MCF 10A (cell line): Measurements from ENCODE around the gene PFKP. TPM values are rescaled to one million over a fixed set of nuclear protein-coding genes. Genes with fewer than 3 reads are reported as not detected.

Source experiments
- BruUV-seq: library from RNA; stranded (reverse); fragments of 400-500 nt; replicated peaks from 2 replicates; lab custom pipeline; 2021; lab: Mats Ljungman, UMichigan
- CTCF ChIA-PET: fragments of 300-600 bp; sonication (Branson Sonifier 250); formaldehyde crosslinking; extraction: SDS; loops from one replicate; lab custom pipeline; 2021; ENCODE audit warnings: antibody characterized with exemption, inconsistent platforms; lab: Yijun Ruan, JAX
- POLR2A ChIA-PET: fragments of 300-600, 350-650 bp; sonication (Branson Sonifier 250); formaldehyde crosslinking; extraction: SDS; loops from one replicate; lab custom pipeline; 2020; ENCODE audit warnings: antibody characterized with exemption, inconsistent platforms; lab: Yijun Ruan, JAX
- DNase-seq: peaks from one replicate; pipeline ENCODE4 v3.0.0-alpha.2; 2018; ENCODE audit not compliant: unreplicated experiment
- H3K27ac Mint-ChIP-seq: one replicate; pipeline ENCODE4 v1.8.0; 2022; ENCODE audit warnings: mild to moderate bottlenecking, low read depth, mixed read lengths; ENCODE audit not compliant: unreplicated experiment
- H3K27me3 Mint-ChIP-seq: one replicate; pipeline ENCODE4 v1.8.0; 2022; ENCODE audit warnings: mixed read lengths; ENCODE audit not compliant: insufficient read depth, unreplicated experiment
- H3K36me3 Mint-ChIP-seq: one replicate; pipeline ENCODE4 v1.8.0; 2022; ENCODE audit warnings: mild to moderate bottlenecking, moderate library complexity, mixed read lengths; ENCODE audit not compliant: insufficient read depth, unreplicated experiment
- H3K4me1 Mint-ChIP-seq: one replicate; pipeline ENCODE4 v1.8.0; 2022; ENCODE audit warnings: mixed read lengths; ENCODE audit not compliant: insufficient read depth, unreplicated experiment
- H3K4me3 Mint-ChIP-seq: one replicate; pipeline ENCODE4 v1.8.0; 2022; ENCODE audit warnings: mild to moderate bottlenecking, moderate library complexity, mixed read lengths; ENCODE audit not compliant: unreplicated experiment
- H3K9me3 Mint-ChIP-seq: one replicate; pipeline ENCODE4 v1.8.0; 2022; ENCODE audit warnings: mixed read lengths; ENCODE audit not compliant: unreplicated experiment
- intact Hi-C: fragments of 100-400 bp; cut with micrococcal nuclease; formaldehyde crosslinking; loops from 2 replicates; pipeline ENCODE4 v1.14.1; 2022
- total RNA-seq: library from RNA; stranded (reverse); gene quantifications from 2 replicates; pipeline ENCODE4 v1.2.3, GENCODE V29; 2022
- TF ChIP-seq, protein P1 (sequence below): fragments of 200-600 bp; IDR thresholded peaks from one replicate; pipeline ENCODE4 v1.8.0; 2022; ENCODE audit warnings: antibody characterized with exemption, mild to moderate bottlenecking; ENCODE audit not compliant: unreplicated experiment

The PFKP gene
- total RNA-seq, 1 experiment from 2014 or later: 186 TPM

DNA sequence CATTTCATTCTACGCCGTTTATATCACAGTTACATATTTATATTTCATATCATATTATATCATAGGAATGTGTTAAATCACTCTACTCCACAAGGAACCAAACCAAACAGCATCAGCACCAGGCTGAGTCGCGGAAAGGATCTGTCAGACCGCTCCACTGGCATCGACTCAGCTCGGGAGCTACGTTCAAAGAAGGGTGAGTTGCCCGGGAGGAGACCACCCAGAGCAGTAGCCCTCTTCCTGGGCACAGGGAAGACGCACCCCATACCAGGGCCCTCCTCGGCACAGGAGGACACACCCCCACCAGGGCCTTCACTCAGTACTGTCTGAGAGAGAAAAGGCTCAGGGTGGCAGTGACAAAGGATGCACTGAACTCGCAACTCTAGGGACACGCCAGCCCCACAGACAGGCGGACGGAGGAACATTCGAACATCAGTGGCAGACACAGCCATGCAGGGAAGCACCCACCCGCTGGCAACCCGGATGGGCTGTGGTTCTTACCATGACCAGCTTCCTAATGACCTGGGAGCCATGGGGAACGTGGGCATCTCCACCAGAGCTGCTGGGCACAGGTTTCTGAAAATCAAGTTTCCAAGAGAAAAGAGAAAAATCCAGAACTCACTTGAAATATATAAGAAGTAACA is 76.6 kb downstream of the PFKP start:
- DNase-seq: no peak
- Mint-ChIP-seq H3K9me3 (no peaks in the 10 kb centered on the region), H3K4me3 (no peak overlapping the region), H3K36me3 (peaks cover 96% of the 10 kb centered on the region), H3K27me3 (no peaks in the 10 kb centered on the region), H3K27ac (no peak overlapping the region), H3K4me1 (no peaks in the 10 kb centered on the region)
- TF ChIP-seq, protein P1, sequence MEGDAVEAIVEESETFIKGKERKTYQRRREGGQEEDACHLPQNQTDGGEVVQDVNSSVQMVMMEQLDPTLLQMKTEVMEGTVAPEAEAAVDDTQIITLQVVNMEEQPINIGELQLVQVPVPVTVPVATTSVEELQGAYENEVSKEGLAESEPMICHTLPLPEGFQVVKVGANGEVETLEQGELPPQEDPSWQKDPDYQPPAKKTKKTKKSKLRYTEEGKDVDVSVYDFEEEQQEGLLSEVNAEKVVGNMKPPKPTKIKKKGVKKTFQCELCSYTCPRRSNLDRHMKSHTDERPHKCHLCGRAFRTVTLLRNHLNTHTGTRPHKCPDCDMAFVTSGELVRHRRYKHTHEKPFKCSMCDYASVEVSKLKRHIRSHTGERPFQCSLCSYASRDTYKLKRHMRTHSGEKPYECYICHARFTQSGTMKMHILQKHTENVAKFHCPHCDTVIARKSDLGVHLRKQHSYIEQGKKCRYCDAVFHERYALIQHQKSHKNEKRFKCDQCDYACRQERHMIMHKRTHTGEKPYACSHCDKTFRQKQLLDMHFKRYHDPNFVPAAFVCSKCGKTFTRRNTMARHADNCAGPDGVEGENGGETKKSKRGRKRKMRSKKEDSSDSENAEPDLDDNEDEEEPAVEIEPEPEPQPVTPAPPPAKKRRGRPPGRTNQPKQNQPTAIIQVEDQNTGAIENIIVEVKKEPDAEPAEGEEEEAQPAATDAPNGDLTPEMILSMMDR: no peak
- ChIA-PET POLR2A (interaction anchor here (0.8 to 1.2 kb wide), 2 partner anchors 9 to 13 kb away, joined by 3 read pairs; no protein-coding TSS in a partner anchor), CTCF (no interaction called here)
- intact Hi-C loops: no loop called here
- BruUV-seq: no TSS peak

DNA sequence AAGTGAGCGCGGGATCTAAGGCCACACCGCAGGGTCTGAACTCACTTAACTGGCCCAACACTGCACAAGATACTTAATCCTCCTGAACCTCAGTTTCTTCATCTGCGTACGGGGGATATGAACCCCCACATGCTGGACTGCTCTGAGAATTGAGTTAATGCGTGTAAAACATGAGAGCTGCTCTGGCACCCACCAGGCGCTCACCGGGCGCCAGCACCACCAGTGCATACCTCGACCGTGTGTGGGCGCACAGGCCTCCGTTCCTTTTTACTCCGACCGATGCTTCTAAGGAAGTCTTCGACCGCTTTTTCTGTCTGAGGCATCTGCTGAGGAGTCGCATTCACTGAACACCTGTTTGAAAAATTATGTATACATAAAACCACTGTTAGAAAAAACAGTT is 78.0 kb downstream of the PFKP start:
- Mint-ChIP-seq H3K4me1 (no peaks in the 10 kb centered on the region), H3K4me3 (no peak overlapping the region), H3K27ac (no peak overlapping the region), H3K27me3 (no peaks in the 10 kb centered on the region), H3K36me3 (peaks cover 96% of the 10 kb centered on the region), H3K9me3 (no peaks in the 10 kb centered on the region)
- DNase-seq: no peak
- ChIA-PET POLR2A (interaction anchor here (1.0 kb wide), 1 partner anchor 10 kb away, joined by 3 read pairs; no protein-coding TSS in a partner anchor), CTCF (no interaction called here)
- intact Hi-C loops: no loop called here
- TF ChIP-seq, protein P1: no peak
- BruUV-seq: no TSS peak

DNA sequence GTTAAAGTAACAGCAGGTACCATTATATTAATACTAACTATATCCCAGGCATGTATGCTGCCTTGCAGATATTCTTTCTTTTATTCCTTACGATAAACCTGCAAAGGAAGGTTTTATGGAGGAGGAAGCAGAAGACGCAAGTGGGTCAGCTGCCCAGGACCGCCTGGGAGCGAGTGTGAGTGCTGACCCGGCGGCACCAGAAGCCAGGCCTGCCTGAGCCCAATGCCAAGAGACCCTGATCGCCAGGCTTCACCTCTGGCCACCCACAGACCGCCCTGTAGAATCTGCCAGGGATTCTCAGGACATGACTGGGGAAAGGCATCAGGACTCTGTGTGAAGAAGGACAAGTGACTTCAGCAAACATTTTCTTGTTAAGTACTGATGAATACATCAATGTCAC is 78.9 kb downstream of the PFKP start:
- TF ChIP-seq, protein P1: no peak
- Mint-ChIP-seq H3K9me3 (no peaks in the 10 kb centered on the region), H3K36me3 (peaks cover 94% of the 10 kb centered on the region), H3K27ac (no peak overlapping the region), H3K4me1 (no peaks in the 10 kb centered on the region), H3K4me3 (no peak overlapping the region), H3K27me3 (no peaks in the 10 kb centered on the region)
- ChIA-PET CTCF (no interaction called here), POLR2A (interaction anchor here (1.0 to 1.4 kb wide), 2 partner anchors 9 to 19 kb away, joined by 3 to 4 read pairs; no protein-coding TSS in a partner anchor)
- no peak for DNase-seq
- intact Hi-C loops: no loop called here
- BruUV-seq: no TSS peak

DNA sequence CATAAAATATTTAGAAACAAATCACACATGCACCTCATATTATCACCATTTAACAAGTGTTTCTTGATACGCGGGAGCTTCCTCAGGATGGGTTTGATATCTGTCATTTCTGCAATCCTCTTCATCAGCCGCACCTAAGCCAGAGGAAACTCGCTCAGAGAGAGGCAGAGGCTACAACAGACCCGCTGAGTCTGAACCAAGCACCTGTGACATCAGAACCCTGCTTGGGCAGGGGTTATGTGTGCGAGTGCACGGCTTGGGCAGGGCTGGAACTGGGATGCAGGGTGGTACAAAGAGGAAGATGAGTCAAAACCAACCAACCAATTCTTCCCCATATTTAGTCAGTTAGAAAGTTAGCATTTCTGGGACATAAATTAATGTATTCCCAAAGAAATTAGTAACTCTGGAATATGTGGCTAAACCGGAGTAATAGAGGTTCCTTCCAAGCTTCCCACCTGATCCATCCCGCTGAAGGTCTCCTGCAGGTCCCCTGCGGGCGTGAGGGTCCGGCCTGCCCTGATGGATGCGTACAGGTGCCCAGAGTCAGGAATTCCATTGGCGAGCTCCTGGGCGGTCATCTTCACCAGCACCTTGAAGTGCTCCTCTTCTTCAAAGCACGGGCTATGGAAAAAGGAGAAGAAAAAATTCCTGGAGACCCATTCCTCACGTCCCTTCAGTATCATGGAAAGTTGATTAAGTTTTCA is 79.9 kb downstream of the PFKP start:
- no peaks in the 10 kb centered on the region for H3K9me3 Mint-ChIP-seq
- peaks cover 84% of the 10 kb centered on the region for H3K36me3 Mint-ChIP-seq
- H3K27me3 Mint-ChIP-seq: no peaks in the 10 kb centered on the region
- H3K4me1 Mint-ChIP-seq: no peaks in the 10 kb centered on the region
- no TSS peak for BruUV-seq
- H3K27ac Mint-ChIP-seq: no peak overlapping the region
- DNase-seq: no peak
- intact Hi-C loops: no loop called here
- TF ChIP-seq, protein P1: no peak
- ChIA-PET CTCF (interaction anchor here (0.8 kb wide), 1 partner anchor 102 kb away, joined by 3 read pairs; no protein-coding TSS in a partner anchor), POLR2A (interaction anchor here (1.4 kb wide), 1 partner anchor 18 kb away, joined by 4 read pairs; no protein-coding TSS in a partner anchor)
- H3K4me3 Mint-ChIP-seq: no peak overlapping the region
